ENCODE data around the gene HOXB9. TPM values are rescaled to one million over a fixed set of nuclear protein-coding genes. Genes with fewer than 3 reads are reported as not detected.

Gene HOXB9
- total and polyA plus RNA-seq, 9 of the 15 experiments (the other 6 are each of a cell fraction or from before 2014, with no cell fraction given) = 3.1 to 196 (median 77.6) TPM

- TF ChIP-seq ZBTB40 (IDR thresholded peaks at IDR 0.05) (no peak), ZBTB40 (CRISPR knock-in tag; IDR thresholded peaks at IDR 0.05) (0 out of 2 replicates have a peak, but pooled peaks have one; percentile 15), RUNX1 (IDR thresholded peaks at IDR 0.05; ENCODE audit: low read depth) (no peak)
Measured at GRCh38 chr17:48603959-48604769, 22.0 kb downstream of the HOXB9 start (continued).

Measured in K562 (cell line).